Muscle of back (tissue), 11 donors: ENCODE results near the gene ARHGAP33. TPM values are rescaled to one million over a fixed set of nuclear protein-coding genes. Genes with fewer than 3 reads are reported as not detected.

ENCODE experiments used
- DNase-seq, 3 donors: peaks; one replicate each; pipeline versions ENCODE4 v3.0.0 to v3.0.0-alpha.2; 2013
- polyA plus RNA-seq, 10 donors: library from polyadenylated mRNA; unstranded; fragments of 120-200 nt; gene quantifications; one replicate each; pipeline ENCODE4 v1.2.1, GENCODE V29; 2013; ENCODE audit not compliant: insufficient read length in 10 of 10

The ARHGAP33 gene
- polyA plus RNA-seq, 10 donors: 7.1 to 24.1 (median 14.5) TPM

DNA sequence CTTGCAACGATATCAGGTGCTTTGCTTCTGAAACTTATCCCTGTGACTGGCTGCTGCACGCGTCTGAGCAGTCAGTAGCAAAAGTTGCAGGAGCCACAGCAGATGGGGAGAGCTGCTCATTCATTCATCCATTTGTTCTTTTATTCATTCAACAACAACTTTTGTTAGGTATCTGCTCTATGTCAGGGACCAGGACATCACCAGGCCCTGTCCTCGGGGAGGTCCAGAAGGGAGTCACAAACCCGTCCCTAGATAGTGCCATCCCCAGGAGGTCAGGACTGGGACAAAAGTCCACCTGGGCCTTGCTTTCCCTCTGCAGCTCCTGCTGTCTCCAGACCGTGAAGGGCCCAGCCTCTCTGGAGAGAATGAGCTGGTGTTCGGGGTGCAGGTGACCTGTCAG, 2.6 kb downstream of the ARHGAP33 start:
- DNase-seq: no peak

DNA sequence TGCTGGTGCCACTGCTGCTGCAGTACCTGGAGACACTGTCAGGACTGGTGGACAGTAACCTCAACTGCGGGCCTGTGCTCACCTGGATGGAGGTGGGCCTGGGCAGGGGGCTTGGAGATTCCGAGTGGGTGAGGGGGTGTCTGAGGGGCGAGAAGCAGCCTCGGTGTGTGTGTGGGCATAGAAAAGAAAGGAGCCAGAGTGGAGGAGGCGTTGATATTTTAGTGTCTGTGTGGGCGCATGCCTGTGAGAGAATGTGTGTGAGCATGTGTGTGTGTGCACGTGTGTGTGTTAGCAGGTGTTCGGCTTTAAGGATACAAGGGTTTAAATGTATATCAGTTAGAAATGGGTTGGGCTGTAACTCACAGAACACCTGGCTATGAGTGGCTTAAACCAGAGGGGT, 3.7 kb downstream of the ARHGAP33 start:
- DNase-seq: no peak

DNA sequence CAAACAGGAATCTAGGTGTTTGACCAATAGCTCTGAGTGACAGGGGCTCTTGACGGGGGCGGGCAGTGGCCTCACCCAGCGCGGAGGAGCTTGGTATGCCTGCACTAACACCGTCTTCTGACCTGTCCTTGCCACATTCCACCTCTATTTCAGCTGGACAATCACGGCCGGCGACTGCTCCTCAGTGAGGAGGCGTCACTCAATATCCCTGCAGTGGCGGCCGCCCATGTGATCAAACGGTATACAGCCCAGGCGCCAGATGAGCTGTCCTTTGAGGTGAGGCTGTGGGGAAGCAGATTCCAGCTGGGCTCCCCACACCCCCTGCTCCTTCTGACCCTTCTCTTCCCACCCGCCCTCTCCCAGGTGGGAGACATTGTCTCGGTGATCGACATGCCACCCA, 4.7 kb downstream of the ARHGAP33 start:
- no peak for DNase-seq

DNA sequence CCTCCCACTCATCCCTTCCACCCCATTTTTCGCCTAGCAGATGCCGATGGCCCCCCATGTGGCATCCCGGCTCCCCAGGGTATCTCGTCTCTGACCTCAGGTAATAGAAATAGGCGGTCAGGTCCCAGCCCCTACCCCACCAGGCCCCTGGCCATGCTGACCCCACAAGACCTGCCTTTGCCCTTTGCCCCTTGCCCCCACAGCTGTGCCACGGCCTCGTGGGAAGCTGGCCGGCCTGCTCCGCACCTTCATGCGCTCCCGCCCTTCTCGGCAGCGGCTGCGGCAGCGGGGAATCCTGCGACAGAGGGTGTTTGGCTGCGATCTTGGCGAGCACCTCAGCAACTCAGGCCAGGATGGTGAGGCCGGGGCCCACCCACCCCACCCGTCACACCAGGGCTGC, 5.4 kb downstream of the ARHGAP33 start:
- no peak for DNase-seq

- DNase-seq: no peak
Observed at GRCh38 chr19:35781650-35782049, 6.3 kb downstream of the ARHGAP33 start.

GRCh38 chr19:35782589-35782988, 7.2 kb downstream of the ARHGAP33 start:
- DNase-seq: no peak

DNA sequence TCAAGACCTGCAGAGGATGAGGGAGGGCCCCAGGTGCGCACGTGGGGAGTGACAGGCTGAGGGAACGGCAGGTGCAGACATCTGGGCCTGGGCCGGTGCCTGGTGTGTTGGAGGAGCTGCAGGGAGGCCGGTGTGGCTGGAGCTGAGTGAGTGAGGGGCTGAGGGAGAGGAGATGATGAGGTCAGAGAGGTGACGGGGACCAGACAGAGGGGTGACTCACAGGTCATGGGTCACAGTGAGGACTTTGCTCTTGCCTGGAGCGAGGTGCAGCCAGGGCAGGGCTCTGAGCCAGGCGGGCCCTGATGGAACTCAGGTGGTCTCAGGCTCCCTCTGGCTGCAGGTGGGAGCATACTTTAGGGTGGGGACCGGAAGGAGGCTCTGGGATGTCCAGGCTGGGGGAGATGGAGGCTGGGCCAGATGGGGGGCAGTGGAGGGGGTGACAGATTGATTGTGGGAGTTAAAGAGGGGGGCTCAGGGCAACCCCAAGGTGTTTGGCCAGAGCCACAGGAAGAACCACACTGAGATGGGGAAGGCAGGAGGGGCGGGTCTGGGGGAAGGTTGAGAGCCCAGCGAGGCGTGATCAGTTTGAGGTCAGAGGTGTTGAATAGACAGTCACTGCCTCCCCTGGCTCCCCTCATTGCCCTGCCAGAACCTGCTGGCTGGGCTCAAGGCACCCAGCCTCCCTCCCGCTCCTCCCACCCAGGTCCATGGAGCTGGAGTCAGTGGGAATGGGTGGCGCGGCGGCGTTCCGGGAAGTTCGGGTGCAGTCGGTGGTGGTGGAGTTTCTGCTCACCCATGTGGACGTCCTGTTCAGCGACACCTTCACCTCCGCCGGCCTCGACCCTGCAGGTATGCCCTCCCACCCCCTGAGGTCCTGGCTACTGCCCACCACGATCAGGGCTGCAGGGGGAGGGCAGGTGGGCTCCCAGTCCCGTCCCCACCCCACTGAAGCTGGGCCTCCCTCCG, 8.4 kb downstream of the ARHGAP33 start:
- no peak for DNase-seq

GRCh38 chr19:35784503-35785338, 9.4 kb downstream of the ARHGAP33 start:
- DNase-seq: no peak

DNA sequence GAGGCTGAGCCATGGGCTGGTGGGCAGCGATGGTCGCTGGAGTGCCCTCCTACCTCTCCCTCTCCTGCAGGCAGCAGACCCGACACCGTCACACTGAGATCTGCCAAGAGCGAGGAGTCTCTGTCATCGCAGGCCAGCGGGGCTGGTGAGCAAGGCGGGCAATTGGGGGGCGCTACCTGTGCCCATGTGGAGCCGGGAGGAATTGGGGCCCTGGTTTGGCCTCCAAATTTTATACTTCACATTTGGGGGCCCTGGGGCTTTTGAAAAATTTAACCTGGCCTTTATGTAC, 9.9 kb downstream of the ARHGAP33 start:
- DNase-seq: no peak

DNA sequence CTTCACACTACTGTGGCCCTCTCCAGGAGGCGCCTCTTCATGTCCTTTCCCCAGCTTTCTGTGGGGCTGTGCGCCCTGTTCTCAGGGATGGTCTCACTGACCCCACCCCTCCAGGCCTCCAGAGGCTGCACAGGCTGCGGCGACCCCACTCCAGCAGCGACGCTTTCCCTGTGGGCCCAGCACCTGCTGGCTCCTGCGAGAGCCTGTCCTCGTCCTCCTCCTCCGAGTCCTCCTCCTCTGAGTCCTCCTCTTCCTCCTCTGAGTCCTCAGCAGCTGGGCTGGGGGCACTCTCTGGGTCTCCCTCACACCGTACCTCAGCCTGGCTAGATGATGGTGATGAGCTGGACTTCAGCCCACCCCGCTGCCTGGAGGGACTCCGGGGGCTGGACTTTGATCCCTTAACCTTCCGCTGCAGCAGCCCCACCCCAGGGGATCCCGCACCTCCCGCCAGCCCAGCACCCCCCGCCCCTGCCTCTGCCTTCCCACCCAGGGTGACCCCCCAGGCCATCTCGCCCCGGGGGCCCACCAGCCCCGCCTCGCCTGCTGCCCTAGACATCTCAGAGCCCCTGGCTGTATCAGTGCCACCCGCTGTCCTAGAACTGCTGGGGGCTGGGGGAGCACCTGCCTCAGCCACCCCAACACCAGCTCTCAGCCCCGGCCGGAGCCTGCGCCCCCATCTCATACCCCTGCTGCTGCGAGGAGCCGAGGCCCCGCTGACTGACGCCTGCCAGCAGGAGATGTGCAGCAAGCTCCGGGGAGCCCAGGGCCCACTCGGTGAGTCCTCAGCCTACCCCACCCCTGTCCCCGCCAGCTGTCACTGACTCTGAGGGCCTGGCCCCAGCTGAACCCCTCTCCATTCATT, 11.2 kb downstream of the ARHGAP33 start:
- no peak for DNase-seq

DNA sequence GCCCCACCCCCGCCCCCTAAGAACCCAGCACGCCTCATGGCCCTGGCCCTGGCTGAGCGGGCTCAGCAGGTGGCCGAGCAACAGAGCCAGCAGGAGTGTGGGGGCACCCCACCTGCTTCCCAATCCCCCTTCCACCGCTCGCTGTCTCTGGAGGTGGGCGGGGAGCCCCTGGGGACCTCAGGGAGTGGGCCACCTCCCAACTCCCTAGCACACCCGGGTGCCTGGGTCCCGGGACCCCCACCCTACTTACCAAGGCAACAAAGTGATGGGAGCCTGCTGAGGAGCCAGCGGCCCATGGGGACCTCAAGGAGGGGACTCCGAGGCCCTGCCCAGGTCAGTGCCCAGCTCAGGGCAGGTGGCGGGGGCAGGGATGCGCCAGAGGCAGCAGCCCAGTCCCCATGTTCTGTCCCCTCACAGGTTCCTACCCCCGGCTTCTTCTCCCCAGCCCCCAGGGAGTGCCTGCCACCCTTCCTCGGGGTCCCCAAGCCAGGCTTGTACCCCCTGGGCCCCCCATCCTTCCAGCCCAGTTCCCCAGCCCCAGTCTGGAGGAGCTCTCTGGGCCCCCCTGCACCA, 11.9 kb downstream of the ARHGAP33 start:
- DNase-seq: no peak

DNA sequence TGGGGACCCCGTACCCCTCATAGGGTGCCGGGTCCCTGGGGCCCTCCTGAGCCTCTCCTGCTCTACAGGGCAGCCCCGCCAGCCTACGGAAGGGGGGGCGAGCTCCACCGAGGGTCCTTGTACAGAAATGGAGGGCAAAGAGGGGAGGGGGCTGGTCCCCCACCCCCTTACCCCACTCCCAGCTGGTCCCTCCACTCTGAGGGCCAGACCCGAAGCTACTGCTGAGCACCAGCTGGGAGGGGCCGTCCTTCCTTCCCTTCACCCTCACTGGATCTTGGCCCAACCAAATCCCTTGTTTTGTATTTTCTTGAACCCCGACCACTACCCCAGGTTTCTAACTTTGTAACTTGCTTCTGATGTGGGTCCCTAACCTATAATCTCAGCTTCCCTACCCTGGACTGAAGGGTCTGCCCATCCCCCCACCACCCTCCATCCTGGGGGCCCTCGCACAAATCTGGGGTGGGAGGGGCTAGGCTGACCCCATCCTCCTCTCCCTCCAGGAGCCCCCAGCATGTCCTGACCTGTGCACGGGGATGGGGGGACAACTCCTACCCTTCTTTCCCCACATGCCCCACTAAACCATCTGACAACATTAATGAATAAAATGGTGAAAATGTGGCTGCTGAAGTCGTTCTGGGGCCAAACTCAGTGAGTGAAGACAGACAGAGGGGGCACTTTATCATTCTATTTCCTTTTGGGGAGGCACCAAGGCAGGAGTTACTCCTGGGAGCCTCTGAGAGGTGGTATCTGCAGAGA, 13.0 kb downstream of the ARHGAP33 start:
- DNase-seq: no peak

GRCh38 chr19:35789195-35789977, 14.0 kb downstream of the ARHGAP33 start:
- no peak for DNase-seq

DNA sequence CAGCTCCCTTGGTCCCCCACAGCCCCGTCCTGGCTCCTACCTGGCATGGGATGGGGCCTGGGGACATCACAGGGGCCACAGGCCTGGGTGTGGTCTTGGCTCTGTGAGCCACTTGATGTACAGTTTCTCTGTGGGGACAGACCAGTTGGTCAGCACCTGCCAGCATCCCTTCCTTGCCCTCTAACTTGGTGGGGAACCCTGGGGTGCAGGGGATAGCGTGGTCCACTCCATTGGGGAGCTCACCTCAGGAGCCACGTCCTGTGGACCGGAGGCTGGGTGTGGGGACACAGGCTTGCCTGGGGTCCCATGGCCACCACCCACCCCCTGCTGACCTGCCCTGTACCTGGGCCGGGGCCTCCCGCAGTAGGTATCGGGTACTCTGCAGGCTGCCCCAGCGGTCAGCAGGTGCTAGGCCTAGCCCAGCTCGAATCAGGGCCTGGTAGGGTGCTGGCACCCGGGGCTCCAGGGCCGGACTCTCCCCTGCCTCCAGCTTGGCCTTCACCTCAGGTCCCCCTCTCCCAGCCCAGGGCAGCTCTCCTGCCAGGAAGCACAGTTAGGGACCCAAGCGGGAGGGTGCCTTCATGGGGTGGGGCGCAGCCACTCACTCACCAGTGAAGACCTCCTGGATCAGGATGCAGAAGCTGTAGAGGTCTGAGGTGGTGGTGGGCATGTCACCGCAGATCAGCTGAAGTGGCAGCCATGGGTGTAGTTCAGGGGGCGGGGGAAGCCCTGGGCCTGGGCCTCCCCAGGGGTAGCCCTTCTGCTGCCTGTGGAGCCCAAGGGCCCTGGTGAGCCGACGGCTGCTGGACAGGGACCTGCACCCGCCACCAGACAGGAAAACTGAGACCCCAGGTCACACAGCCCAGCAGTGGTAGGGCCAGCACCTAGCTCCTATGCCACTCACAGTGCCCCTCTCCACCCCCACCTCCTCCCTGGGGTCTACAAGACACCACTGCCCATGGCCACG, 14.9 kb downstream of the ARHGAP33 start:
- DNase-seq: no peak

DNA sequence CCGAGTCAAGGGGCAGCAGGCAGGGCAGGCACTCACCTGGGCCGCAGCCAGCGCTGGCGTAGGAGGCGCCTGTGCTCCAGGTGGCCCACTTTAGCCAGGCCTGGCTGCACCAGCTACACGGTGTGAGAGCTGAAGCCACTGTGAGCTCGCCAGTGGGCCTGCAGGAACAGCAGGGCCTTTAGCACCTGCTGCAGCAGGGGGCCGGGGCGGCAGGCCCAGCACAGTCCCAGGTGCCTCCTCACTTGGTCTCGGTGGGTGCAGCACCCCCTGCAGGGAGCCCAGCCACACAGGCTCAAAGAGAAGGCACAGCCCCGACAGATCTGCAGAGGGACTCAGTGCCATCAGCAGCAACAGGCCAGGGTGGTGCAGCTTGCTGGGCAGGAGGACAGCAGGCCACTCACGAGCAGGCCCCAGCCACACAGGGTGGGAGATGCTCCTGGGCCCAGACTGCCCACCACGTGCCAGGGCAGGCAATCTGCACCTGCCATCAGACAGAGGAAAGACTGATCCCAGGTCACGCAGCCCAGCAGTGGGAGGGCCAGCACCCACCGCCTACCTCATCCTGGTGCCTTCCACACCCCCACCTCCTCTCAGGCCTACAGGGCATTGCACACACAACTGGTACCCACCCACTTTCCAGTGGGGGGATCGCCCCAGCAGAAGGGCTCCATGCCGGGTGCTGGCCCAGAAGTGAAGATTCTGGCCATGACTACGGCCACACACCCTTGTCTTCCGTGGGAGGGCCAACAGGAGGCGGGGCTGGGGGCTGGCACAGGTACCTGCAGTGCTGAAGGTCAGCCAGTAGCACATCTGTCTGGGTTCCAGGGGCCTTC, 15.8 kb downstream of the ARHGAP33 start:
- DNase-seq: no peak

DNA sequence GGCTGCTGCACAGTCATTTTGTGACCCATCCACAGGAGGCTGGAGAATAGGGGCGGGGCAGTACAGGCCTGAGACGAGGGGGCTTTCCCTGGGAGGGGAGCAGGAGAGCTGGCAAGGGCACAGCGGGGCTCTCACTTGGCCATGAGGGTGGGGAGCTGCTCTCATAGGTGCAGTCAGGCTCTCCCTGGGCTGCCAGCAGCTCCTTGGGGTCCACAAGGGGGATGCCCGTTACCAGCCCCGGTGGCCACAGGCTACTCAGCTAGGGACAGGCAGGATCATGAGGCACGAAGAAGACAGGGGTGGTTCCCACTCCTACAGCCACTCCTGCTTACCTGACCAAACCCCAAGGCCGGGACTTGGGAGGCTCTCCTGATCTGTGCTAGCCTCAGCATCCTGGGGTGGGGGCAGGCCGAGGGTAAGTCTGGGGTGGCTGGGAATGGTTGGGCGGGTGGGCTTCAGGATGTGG, 16.5 kb downstream of the ARHGAP33 start:
- no peak for DNase-seq

- no peak for DNase-seq
Observed at GRCh38 chr19:35792312-35792711, 16.9 kb downstream of the ARHGAP33 start.

- DNase-seq: no peak
Observed at GRCh38 chr19:35792888-35793287, 17.5 kb downstream of the ARHGAP33 start.
